Measurements from ENCODE around the gene FMO4. TPM values are rescaled to one million over a fixed set of nuclear protein-coding genes. Genes with fewer than 3 reads are reported as not detected.

The FMO4 gene
- total and polyA plus RNA-seq, 2 of the 13 experiments (the other 11 are each of a cell fraction or from before 2014, with no cell fraction given), result 0.07 to 0.29 TPM

DNA sequence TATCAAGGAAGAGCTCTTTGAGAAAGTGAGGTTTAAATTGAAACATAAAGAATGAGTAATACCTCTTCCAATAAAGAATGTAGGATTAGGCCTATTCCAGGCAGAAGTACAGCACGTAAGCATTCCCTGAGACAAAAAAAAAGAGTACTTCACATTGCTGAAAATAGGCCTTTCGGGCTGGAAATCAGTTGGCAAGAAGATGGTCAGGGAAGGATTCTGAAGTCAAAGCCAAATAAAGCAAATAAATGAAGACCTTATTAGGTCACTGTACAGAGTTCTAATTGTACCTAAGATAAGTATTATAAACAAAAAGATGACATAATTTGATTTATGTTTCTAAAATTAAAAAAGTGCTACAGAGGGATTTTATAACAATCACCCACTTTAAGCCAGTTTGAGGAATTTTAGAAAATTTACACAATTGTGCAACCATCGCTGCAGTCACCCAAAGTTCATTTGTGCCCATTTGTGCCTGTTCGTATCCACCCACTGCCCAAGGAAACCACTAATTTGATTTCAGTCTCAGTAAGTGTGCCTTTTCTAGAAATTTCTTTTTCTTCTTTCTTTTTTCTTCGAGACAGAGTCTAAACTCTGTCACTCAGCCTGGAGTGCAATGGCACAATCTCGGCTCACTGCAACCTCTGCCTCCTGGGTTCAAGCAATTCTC is 58.6 kb downstream of the FMO4 start:
- ChIA-PET CTCF (ENCODE audit: low intra/inter-chr PET ratio, low total read pairs) (no interaction called here), POLR2A (no interaction called here)
- intact Hi-C loops (cut with micrococcal nuclease; ENCODE audit: unreplicated experiment) (no loop called here), in situ Hi-C loops (cut with HindIII; ENCODE audit: extremely low pct_ligation_motif_present, low pct_unique_long_range_greater_than_20kb) (no loop called here)
- H3K9me3 ChIP-seq (ENCODE audit: low read length), result no peaks in the 10 kb centered on the region
- DNase-seq (ENCODE audit: low spot score), result no peak
- no peaks in the 10 kb centered on the region for H3K27me3 ChIP-seq (ENCODE audit: control insufficient read depth in 1 of 2, insufficient read depth in 2 of 2, low read length in 2 of 2)
- no peak for FAIRE-seq
- H3K27ac ChIP-seq (ENCODE audit: extremely low read length, insufficient read depth, low read length), result no peak overlapping the region
- no peak overlapping the region for H3K4me3 ChIP-seq (replicated peaks in 1 of 3; ENCODE audit: insufficient read depth in 1 of 3, low read depth in 2 of 3, low read length in 3 of 3)
- no peaks in the 10 kb centered on the region for H3K79me2 ChIP-seq (ENCODE audit: insufficient read depth, low read length)
- ATAC-seq, result no peak
- WGBS (ENCODE audit: low lambda C conversion rate), result 47% methylated on average over 6 of the region's 6 CpGs
- no peak overlapping the region for H3K4me2 ChIP-seq (ENCODE audit: low read depth, low read length)
- no peak overlapping the region for H3K9ac ChIP-seq (ENCODE audit: insufficient read depth, low read depth, low read length)
- H3K4me1 ChIP-seq (ENCODE audit: insufficient read depth, low read length), result no peaks in the 10 kb centered on the region
- no peaks in the 10 kb centered on the region for H3K36me3 ChIP-seq (replicated peaks in 1 of 2; ENCODE audit: control insufficient read depth in 1 of 2, insufficient read depth in 2 of 2, low read length in 2 of 2)
- H4K20me1 ChIP-seq (ENCODE audit: insufficient read depth, low read length), result no peaks in the 10 kb centered on the region
- no TSS peak for BruUV-seq (replicated peaks)
- no peak overlapping the region for H2AFZ ChIP-seq (ENCODE audit: low read length)
- TF ChIP-seq IKZF4 (CRISPR knock-in tag; IDR thresholded peaks at IDR 0.05; ENCODE audit: borderline replicate concordance, low read depth, not compliant biosample characterization) (no peak), MLLT10 (CRISPR knock-in tag; IDR thresholded peaks at IDR 0.05) (no peak), ZNF350 (CRISPR knock-in tag; IDR thresholded peaks at IDR 0.05; ENCODE audit: borderline replicate concordance, low read depth) (no peak), KAT7 (CRISPR knock-in tag; IDR thresholded peaks at IDR 0.05; ENCODE audit: borderline replicate concordance) (no peak), KLF12 (CRISPR knock-in tag; IDR thresholded peaks at IDR 0.05; ENCODE audit: borderline replicate concordance) (no peak), ZNF543 (CRISPR knock-in tag; IDR thresholded peaks at IDR 0.05) (no peak), ZNF33B (CRISPR knock-in tag; IDR thresholded peaks at IDR 0.05) (no peak), ZMAT3 (CRISPR knock-in tag; conservative IDR thresholded peaks at IDR 0.05) (no peak)
- TF ChIP-seq, protein P1, sequence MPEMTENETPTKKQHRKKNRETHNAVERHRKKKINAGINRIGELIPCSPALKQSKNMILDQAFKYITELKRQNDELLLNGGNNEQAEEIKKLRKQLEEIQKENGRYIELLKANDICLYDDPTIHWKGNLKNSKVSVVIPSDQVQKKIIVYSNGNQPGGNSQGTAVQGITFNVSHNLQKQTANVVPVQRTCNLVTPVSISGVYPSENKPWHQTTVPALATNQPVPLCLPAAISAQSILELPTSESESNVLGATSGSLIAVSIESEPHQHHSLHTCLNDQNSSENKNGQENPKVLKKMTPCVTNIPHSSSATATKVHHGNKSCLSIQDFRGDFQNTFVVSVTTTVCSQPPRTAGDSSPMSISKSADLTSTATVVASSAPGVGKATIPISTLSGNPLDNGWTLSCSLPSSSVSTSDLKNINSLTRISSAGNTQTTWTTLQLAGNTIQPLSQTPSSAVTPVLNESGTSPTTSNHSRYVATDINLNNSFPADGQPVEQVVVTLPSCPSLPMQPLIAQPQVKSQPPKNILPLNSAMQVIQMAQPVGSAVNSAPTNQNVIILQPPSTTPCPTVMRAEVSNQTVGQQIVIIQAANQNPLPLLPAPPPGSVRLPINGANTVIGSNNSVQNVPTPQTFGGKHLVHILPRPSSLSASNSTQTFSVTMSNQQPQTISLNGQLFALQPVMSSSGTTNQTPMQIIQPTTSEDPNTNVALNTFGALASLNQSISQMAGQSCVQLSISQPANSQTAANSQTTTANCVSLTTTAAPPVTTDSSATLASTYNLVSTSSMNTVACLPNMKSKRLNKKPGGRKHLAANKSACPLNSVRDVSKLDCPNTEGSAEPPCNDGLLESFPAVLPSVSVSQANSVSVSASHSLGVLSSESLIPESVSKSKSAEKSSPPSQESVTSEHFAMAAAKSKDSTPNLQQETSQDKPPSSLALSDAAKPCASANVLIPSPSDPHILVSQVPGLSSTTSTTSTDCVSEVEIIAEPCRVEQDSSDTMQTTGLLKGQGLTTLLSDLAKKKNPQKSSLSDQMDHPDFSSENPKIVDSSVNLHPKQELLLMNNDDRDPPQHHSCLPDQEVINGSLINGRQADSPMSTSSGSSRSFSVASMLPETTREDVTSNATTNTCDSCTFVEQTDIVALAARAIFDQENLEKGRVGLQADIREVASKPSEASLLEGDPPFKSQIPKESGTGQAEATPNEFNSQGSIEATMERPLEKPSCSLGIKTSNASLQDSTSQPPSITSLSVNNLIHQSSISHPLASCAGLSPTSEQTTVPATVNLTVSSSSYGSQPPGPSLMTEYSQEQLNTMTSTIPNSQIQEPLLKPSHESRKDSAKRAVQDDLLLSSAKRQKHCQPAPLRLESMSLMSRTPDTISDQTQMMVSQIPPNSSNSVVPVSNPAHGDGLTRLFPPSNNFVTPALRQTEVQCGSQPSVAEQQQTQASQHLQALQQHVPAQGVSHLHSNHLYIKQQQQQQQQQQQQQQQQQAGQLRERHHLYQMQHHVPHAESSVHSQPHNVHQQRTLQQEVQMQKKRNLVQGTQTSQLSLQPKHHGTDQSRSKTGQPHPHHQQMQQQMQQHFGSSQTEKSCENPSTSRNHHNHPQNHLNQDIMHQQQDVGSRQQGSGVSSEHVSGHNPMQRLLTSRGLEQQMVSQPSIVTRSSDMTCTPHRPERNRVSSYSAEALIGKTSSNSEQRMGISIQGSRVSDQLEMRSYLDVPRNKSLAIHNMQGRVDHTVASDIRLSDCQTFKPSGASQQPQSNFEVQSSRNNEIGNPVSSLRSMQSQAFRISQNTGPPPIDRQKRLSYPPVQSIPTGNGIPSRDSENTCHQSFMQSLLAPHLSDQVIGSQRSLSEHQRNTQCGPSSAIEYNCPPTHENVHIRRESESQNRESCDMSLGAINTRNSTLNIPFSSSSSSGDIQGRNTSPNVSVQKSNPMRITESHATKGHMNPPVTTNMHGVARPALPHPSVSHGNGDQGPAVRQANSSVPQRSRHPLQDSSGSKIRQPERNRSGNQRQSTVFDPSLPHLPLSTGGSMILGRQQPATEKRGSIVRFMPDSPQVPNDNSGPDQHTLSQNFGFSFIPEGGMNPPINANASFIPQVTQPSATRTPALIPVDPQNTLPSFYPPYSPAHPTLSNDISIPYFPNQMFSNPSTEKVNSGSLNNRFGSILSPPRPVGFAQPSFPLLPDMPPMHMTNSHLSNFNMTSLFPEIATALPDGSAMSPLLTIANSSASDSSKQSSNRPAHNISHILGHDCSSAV (CRISPR knock-in tag; IDR thresholded peaks at IDR 0.05; ENCODE audit: borderline replicate concordance), result no peak
- TF ChIP-seq, protein P2, sequence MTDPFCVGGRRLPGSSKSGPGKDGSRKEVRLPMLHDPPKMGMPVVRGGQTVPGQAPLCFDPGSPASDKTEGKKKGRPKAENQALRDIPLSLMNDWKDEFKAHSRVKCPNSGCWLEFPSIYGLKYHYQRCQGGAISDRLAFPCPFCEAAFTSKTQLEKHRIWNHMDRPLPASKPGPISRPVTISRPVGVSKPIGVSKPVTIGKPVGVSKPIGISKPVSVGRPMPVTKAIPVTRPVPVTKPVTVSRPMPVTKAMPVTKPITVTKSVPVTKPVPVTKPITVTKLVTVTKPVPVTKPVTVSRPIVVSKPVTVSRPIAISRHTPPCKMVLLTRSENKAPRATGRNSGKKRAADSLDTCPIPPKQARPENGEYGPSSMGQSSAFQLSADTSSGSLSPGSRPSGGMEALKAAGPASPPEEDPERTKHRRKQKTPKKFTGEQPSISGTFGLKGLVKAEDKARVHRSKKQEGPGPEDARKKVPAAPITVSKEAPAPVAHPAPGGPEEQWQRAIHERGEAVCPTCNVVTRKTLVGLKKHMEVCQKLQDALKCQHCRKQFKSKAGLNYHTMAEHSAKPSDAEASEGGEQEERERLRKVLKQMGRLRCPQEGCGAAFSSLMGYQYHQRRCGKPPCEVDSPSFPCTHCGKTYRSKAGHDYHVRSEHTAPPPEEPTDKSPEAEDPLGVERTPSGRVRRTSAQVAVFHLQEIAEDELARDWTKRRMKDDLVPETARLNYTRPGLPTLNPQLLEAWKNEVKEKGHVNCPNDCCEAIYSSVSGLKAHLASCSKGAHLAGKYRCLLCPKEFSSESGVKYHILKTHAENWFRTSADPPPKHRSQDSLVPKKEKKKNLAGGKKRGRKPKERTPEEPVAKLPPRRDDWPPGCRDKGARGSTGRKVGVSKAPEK (CRISPR knock-in tag; IDR thresholded peaks at IDR 0.05; ENCODE audit: borderline replicate concordance), result no peak
- TF ChIP-seq, protein P3, sequence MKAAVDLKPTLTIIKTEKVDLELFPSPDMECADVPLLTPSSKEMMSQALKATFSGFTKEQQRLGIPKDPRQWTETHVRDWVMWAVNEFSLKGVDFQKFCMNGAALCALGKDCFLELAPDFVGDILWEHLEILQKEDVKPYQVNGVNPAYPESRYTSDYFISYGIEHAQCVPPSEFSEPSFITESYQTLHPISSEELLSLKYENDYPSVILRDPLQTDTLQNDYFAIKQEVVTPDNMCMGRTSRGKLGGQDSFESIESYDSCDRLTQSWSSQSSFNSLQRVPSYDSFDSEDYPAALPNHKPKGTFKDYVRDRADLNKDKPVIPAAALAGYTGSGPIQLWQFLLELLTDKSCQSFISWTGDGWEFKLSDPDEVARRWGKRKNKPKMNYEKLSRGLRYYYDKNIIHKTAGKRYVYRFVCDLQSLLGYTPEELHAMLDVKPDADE (CRISPR knock-in tag; IDR thresholded peaks at IDR 0.05), result no peak

Measured in HepG2 (cell line).